ENCODE data around the gene LGR6.
"Not testable (repeated sequence)": the region's sequence is repeated elsewhere in the genome, so short reads cannot be mapped to it uniquely, and the experiment has no call there.

The LGR6 gene

GRCh38 chr1:202240226-202240625 lies 46.6 kb downstream of the LGR6 start:
- not testable (repeated sequence) for DNase-seq (ENCODE audit: low read depth in 2 of 2)

GRCh38 chr1:202240956-202241355 lies 47.4 kb downstream of the LGR6 start:
- DNase-seq (ENCODE audit: low read depth in 2 of 2) = no peak

GRCh38 chr1:202241376-202242079 lies 47.9 kb downstream of the LGR6 start:
- no peak for DNase-seq (ENCODE audit: low read depth in 2 of 2)

GRCh38 chr1:202242080-202242419 lies 48.5 kb downstream of the LGR6 start:
- no peak for DNase-seq (ENCODE audit: low read depth in 2 of 2)

- no peak for DNase-seq (ENCODE audit: low read depth in 2 of 2)
Measured at GRCh38 chr1:202243006-202243405, 49.4 kb downstream of the LGR6 start.

- DNase-seq (ENCODE audit: low read depth in 2 of 2) = no peak
Measured at GRCh38 chr1:202244841-202245261, 51.3 kb downstream of the LGR6 start.

GRCh38 chr1:202245391-202245790 lies 51.8 kb downstream of the LGR6 start:
- DNase-seq (ENCODE audit: low read depth in 2 of 2) = no peak

GRCh38 chr1:202247104-202247503 lies 53.5 kb downstream of the LGR6 start:
- DNase-seq (ENCODE audit: low read depth in 2 of 2) = no peak

- no peak for DNase-seq (ENCODE audit: low read depth in 2 of 2)
Measured at GRCh38 chr1:202247837-202248795, 54.5 kb downstream of the LGR6 start.

GRCh38 chr1:202248861-202249260 lies 55.3 kb downstream of the LGR6 start:
- no peak for DNase-seq (ENCODE audit: low read depth in 2 of 2)

GRCh38 chr1:202249436-202249835 lies 55.8 kb downstream of the LGR6 start:
- DNase-seq (ENCODE audit: low read depth in 2 of 2) = no peak

GRCh38 chr1:202249846-202250245 lies 56.2 kb downstream of the LGR6 start:
- peak in 1 of 2 experiments; percentile 20 for DNase-seq (ENCODE audit: low read depth in 2 of 2)

- DNase-seq (ENCODE audit: low read depth in 2 of 2) = no peak
Measured at GRCh38 chr1:202250982-202251381, 57.4 kb downstream of the LGR6 start.

- no peak for DNase-seq (ENCODE audit: low read depth in 2 of 2)
Measured at GRCh38 chr1:202251424-202252256, 58.0 kb downstream of the LGR6 start.

GRCh38 chr1:202252271-202252670 lies 58.7 kb downstream of the LGR6 start:
- no peak for DNase-seq (ENCODE audit: low read depth in 2 of 2)

- DNase-seq (ENCODE audit: low read depth in 2 of 2) = no peak
Measured at GRCh38 chr1:202254454-202255252, 61.1 kb downstream of the LGR6 start.

GRCh38 chr1:202255343-202255742 lies 61.7 kb downstream of the LGR6 start:
- no peak for DNase-seq (ENCODE audit: low read depth in 2 of 2)

GRCh38 chr1:202259705-202260104 lies 66.1 kb downstream of the LGR6 start:
- no peak for DNase-seq (ENCODE audit: low read depth in 2 of 2)

GRCh38 chr1:202261209-202261958 lies 67.8 kb downstream of the LGR6 start:
- DNase-seq (ENCODE audit: low read depth in 2 of 2) = not testable (repeated sequence)

GRCh38 chr1:202263628-202264027 lies 70.0 kb downstream of the LGR6 start:
- no peak for DNase-seq (ENCODE audit: low read depth in 2 of 2)

Measured in fibroblast of skin of left quadriceps (primary cell).